CD14-positive monocyte (primary cell): ENCODE measurements around the gene TAF12. TPM values are rescaled to one million over a fixed set of nuclear protein-coding genes. Genes with fewer than 3 reads are reported as not detected.

Source experiments
- DNase-seq, 3 donors: peaks; one replicate each; pipeline ENCODE4 v3.0.0-alpha.2; 2011 to 2022
- H2AFZ ChIP-seq: 2 replicates; pipeline ENCODE4 v1.6.0; 2012; ENCODE audit warnings: mild to moderate bottlenecking, low read depth, low read length, inconsistent platforms; ENCODE audit not compliant: insufficient read depth, poor library complexity, severe bottlenecking
- H3K27ac ChIP-seq, 2 donors: 1 replicate in 1 of 2; 2 replicates in 1 of 2; pipeline ENCODE4 v1.5.1; 2012 to 2013; ENCODE audit warnings: low read length in 2 of 2, control low read depth in 1 of 2, inconsistent platforms in 1 of 2, low read depth in 1 of 2, mild to moderate bottlenecking in 1 of 2
- H3K27me3 ChIP-seq, 2 donors: one replicate each; pipeline versions ENCODE4 v1.6.0 to v1.6.1; 2011 to 2013; ENCODE audit warnings: low read length in 2 of 2; ENCODE audit not compliant: control insufficient read depth in 2 of 2, insufficient read depth in 2 of 2
- H3K36me3 ChIP-seq, 2 donors: replicated peaks in 1 of 2; 1 replicate in 1 of 2; 2 replicates in 1 of 2; pipeline versions ENCODE4 v1.5.1 to v1.6.1; 2012 to 2013; ENCODE audit warnings: low read length in 2 of 2, control low read depth in 1 of 2, inconsistent platforms in 1 of 2, mild to moderate bottlenecking in 1 of 2; ENCODE audit not compliant: insufficient read depth in 2 of 2, control insufficient read depth in 1 of 2
- H3K4me1 ChIP-seq, 2 donors: 1 replicate in 1 of 2; 2 replicates in 1 of 2; pipeline versions ENCODE4 v1.5.1 to v1.6.1; 2012 to 2013; ENCODE audit warnings: low read length in 2 of 2, control low read depth in 1 of 2, inconsistent platforms in 1 of 2, mild to moderate bottlenecking in 1 of 2, moderate library complexity in 1 of 2; ENCODE audit not compliant: insufficient read depth in 2 of 2, control insufficient read depth in 1 of 2
- H3K4me2 ChIP-seq: replicated peaks from 2 replicates; pipeline ENCODE3; 2012; ENCODE audit warnings: low read length, moderate library complexity, mild to moderate bottlenecking; ENCODE audit not compliant: poor library complexity, severe bottlenecking; ENCODE audit errors: extremely low read depth
- H3K4me3 ChIP-seq, 3 experiments: fragments of 200-600 bp in 1 of 3; sonication (generic) in 1 of 3; replicated peaks in 1 of 3; 1 replicate in 2 of 3; 2 replicates in 1 of 3; pipeline ENCODE4 v1.5.1; 2011 to 2013; ENCODE audit warnings: low read length in 3 of 3, mild to moderate bottlenecking in 3 of 3, control low read depth in 2 of 3, low read depth in 2 of 3, inconsistent platforms in 1 of 3, moderate library complexity in 1 of 3
- H3K79me2 ChIP-seq: 2 replicates; pipeline ENCODE4 v1.6.0; 2012; ENCODE audit warnings: mild to moderate bottlenecking, control low read depth, inconsistent platforms, low read length, moderate library complexity; ENCODE audit not compliant: insufficient read depth
- H3K9ac ChIP-seq: 2 replicates; pipeline ENCODE4 v1.6.0; 2017; ENCODE audit warnings: low read length, mild to moderate bottlenecking; ENCODE audit not compliant: insufficient read depth, poor library complexity, severe bottlenecking
- H3K9me3 ChIP-seq, 2 donors: replicated peaks in 1 of 2; 1 replicate in 1 of 2; 2 replicates in 1 of 2; pipeline versions ENCODE4 v1.5.1 to v1.6.1; 2012 to 2013; ENCODE audit warnings: low read length in 2 of 2, control low read depth in 1 of 2; ENCODE audit not compliant: control insufficient read depth in 1 of 2, insufficient read depth in 1 of 2
- H4K20me1 ChIP-seq: 2 replicates; pipeline ENCODE4 v1.6.0; 2012; ENCODE audit warnings: mild to moderate bottlenecking, low read length, control low read depth, moderate library complexity; ENCODE audit not compliant: insufficient read depth
- H3K27ac Mint-ChIP-seq, 7 donors: one replicate each; pipeline ENCODE4 v1.8.0; 2020; ENCODE audit warnings: mild to moderate bottlenecking in 7 of 7, mixed read lengths in 7 of 7, moderate library complexity in 6 of 7, inconsistent platforms in 2 of 7
- H3K27me3 Mint-ChIP-seq, 3 donors: one replicate each; pipeline ENCODE4 v1.8.0; 2021 to 2022; ENCODE audit warnings: low read depth in 3 of 3, mild to moderate bottlenecking in 3 of 3, mixed read lengths in 3 of 3, moderate library complexity in 3 of 3, inconsistent platforms in 1 of 3
- H3K36me3 Mint-ChIP-seq, 2 donors: one replicate each; pipeline ENCODE4 v1.8.0; 2020; ENCODE audit warnings: mixed read lengths in 2 of 2, inconsistent platforms in 1 of 2, mild to moderate bottlenecking in 1 of 2
- H3K4me1 Mint-ChIP-seq: one replicate; pipeline ENCODE4 v1.8.0; 2020; ENCODE audit warnings: mild to moderate bottlenecking, mixed read lengths
- H3K4me3 Mint-ChIP-seq, 2 donors: one replicate each; pipeline ENCODE4 v1.8.0; 2020; ENCODE audit warnings: mild to moderate bottlenecking in 2 of 2, mixed read lengths in 2 of 2, moderate library complexity in 1 of 2
- H3K9me3 Mint-ChIP-seq, 7 donors: one replicate each; pipeline ENCODE4 v1.8.0; 2020 to 2022; ENCODE audit warnings: mixed read lengths in 7 of 7, mild to moderate bottlenecking in 6 of 7, moderate library complexity in 6 of 7, inconsistent platforms in 2 of 7
- CTCF ChIP-seq: fragments of 200-600 bp; IDR thresholded peaks from one replicate; pipeline ENCODE4 v1.8.0; 2022; ENCODE audit warnings: antibody characterized with exemption, mild to moderate bottlenecking
- WGBS: methylation state at CpG from one replicate; pipeline ENCODE4 v1.1.5; 2013; ENCODE audit warnings: missing lambda C conversion rate; ENCODE audit not compliant: insufficient coverage; 5-methylcytosine and 5-hydroxymethylcytosine counted together
- intact Hi-C, 2 donors: fragments of 100-400 bp; cut with micrococcal nuclease; formaldehyde crosslinking; loops; one replicate each; pipeline versions ENCODE4 v1.15.0 to v1.15.1; 2023
- polyA plus RNA-seq, 3 donors: library from polyadenylated mRNA; depleted of rRNA in 1 of 3; unstranded in 2 of 3; stranded (reverse) in 1 of 3; fragments of 300-500 nt in 2 of 3; fragments of >200 nt in 1 of 3; fragmentation: Illumina TruSeq in 2 of 3; gene quantifications; 1 replicate in 2 of 3; 2 replicates in 1 of 3; pipeline ENCODE4 v1.2.3, GENCODE V29; 2012 to 2021

The TAF12 gene
- polyA plus RNA-seq, 3 donors, result 36.7 to 53.7 (median 53.7) TPM

GRCh38 chr1:28582248-28582615, 60.6 kb downstream of the TAF12 start:
- no peak for TF ChIP-seq CTCF
- Histone ChIP-seq H3K9ac (peak overlapping the region; percentile 82), H3K36me3 (peaks cover 21 to 29% of the 10 kb centered on the region in 2 donors), H3K9me3 (no peaks in the 10 kb centered on the region), H3K79me2 (peaks cover 27% of the 10 kb centered on the region), H3K27ac (peak overlapping the region; percentile 76 to 78), H3K4me3 (peak overlapping the region; percentile 65 to 88 (median 82)), H4K20me1 (peaks cover 34% of the 10 kb centered on the region), H3K4me1 (peaks cover 25 to 34% of the 10 kb centered on the region in 2 donors), H3K27me3 (no peaks in the 10 kb centered on the region), H3K4me2 (peak overlapping the region; percentile 98), H2AFZ (peak overlapping the region; percentile 99)
- Mint-ChIP-seq H3K27me3 (peaks cover 0 to 3% (median 0%) of the 10 kb centered on the region in 3 donors), H3K36me3 (peaks cover 24 to 28% of the 10 kb centered on the region in 2 donors), H3K27ac (peak overlapping the region; percentile 85 to 95 (median 93)), H3K4me1 (peaks cover 46% of the 10 kb centered on the region), H3K9me3 (no peaks in the 10 kb centered on the region), H3K4me3 (peak overlapping the region; percentile 93 to 94)
- intact Hi-C loops, result loop anchor here in 1 of 2 donors (5.0 kb wide), 2 partner anchors 60 to 75 kb away; partner anchors contain the start of genes RCC1 and TAF12
- WGBS, result 0% methylated on average over 2 of the region's 10 CpGs
- DNase-seq, result no peak

GRCh38 chr1:28581531-28582247, 61.2 kb downstream of the TAF12 start:
- Histone ChIP-seq H3K4me2 (peak overlapping the region; percentile 98), H3K9ac (peak overlapping the region; percentile 82), H3K36me3 (peaks cover 21 to 34% of the 10 kb centered on the region in 2 donors), H3K79me2 (peaks cover 27% of the 10 kb centered on the region), H3K4me3 (peak overlapping the region; percentile 65 to 88 (median 82)), H2AFZ (peak overlapping the region; percentile 99), H3K27me3 (no peaks in the 10 kb centered on the region), H3K4me1 (peaks cover 25 to 34% of the 10 kb centered on the region in 2 donors), H3K27ac (peak overlapping the region; percentile 76 to 78), H3K9me3 (no peaks in the 10 kb centered on the region), H4K20me1 (peaks cover 34% of the 10 kb centered on the region)
- H3K27ac Mint-ChIP-seq, result peak overlapping the region; percentile 85 to 95 (median 93)
- peaks cover 27 to 29% of the 10 kb centered on the region in 2 donors for H3K36me3 Mint-ChIP-seq
- peak overlapping the region; percentile 93 to 94 for H3K4me3 Mint-ChIP-seq
- under 1% methylated on average over 75 of the region's 75 CpGs for WGBS
- peaks cover 0 to 3% (median 0%) of the 10 kb centered on the region in 3 donors for H3K27me3 Mint-ChIP-seq
- peaks cover 48% of the 10 kb centered on the region for H3K4me1 Mint-ChIP-seq
- TF ChIP-seq CTCF, result no peak
- DNase-seq, result peak; percentile 93 to 96 (median 95)
- intact Hi-C loops, result loop anchor here in 1 of 2 donors (5.0 kb wide), 2 partner anchors 61 to 74 kb away; partner anchors contain the start of genes RCC1 and TAF12
- H3K9me3 Mint-ChIP-seq, result no peaks in the 10 kb centered on the region
